MM.1S (cell line): Measurements from ENCODE around the gene DENND1A.
A peak's percentile ranks its signal among the peaks of the same experiment; 100 is the strongest.

ENCODE experiments used
- DNase-seq: peaks from one replicate; pipeline ENCODE4 v3.0.0-alpha.2; 2015
- H2AFZ ChIP-seq: fragments of 300-600 bp; sonication (generic); 2 replicates; pipeline ENCODE4 v1.6.0; 2016; ENCODE audit warnings: antibody characterized with exemption, low read length
- H3F3A ChIP-seq: fragments of 300-600 bp; sonication (generic); 2 replicates; pipeline ENCODE4 v1.6.1; 2016; ENCODE audit warnings: mild to moderate bottlenecking, antibody characterized with exemption, low read length, moderate library complexity, mixed read lengths; ENCODE audit not compliant: insufficient read depth
- H3K27ac ChIP-seq: fragments of 300-600 bp; sonication (generic); 2 replicates; pipeline ENCODE4 v1.5.1; 2016; ENCODE audit warnings: mild to moderate bottlenecking, low read length
- H3K27me3 ChIP-seq: fragments of 300-600 bp; sonication (generic); replicated peaks from 2 replicates; pipeline ENCODE4 v1.6.0; 2016; ENCODE audit warnings: low read length; ENCODE audit not compliant: insufficient read depth
- H3K36me3 ChIP-seq: fragments of 300-600 bp; sonication (generic); replicated peaks from 2 replicates; pipeline ENCODE4 v1.6.1; 2016; ENCODE audit warnings: mild to moderate bottlenecking, low read length, mixed read lengths; ENCODE audit not compliant: insufficient read depth
- H3K4me1 ChIP-seq: fragments of 300-600 bp; sonication (generic); 2 replicates; pipeline ENCODE4 v1.6.1; 2016; ENCODE audit warnings: low read length, mixed read lengths
- H3K4me2 ChIP-seq: fragments of 300-600 bp; sonication (generic); 2 replicates; pipeline ENCODE4 v1.6.0; 2016; ENCODE audit warnings: low read depth, low read length
- H3K4me3 ChIP-seq: fragments of 300-600 bp; sonication (generic); 2 replicates; pipeline ENCODE4 v1.5.1; 2016; ENCODE audit warnings: low read length, mixed read lengths
- H3K79me2 ChIP-seq: fragments of 300-600 bp; sonication (generic); 2 replicates; pipeline ENCODE4 v1.6.1; 2016; ENCODE audit warnings: mixed run types, low read length, mixed read lengths
- H3K9ac ChIP-seq: fragments of 300-600 bp; sonication (generic); 2 replicates; pipeline ENCODE4 v1.6.1; 2016; ENCODE audit warnings: low read length, mixed read lengths
- H3K9me2 ChIP-seq: fragments of 300-600 bp; sonication (generic); replicated peaks from 2 replicates; pipeline ENCODE4 v1.6.1; 2016; ENCODE audit warnings: mild to moderate bottlenecking, low read length, mixed read lengths; ENCODE audit not compliant: insufficient read depth
- H3K9me3 ChIP-seq: fragments of 300-600 bp; sonication (generic); replicated peaks from 2 replicates; pipeline ENCODE4 v1.6.1; 2016; ENCODE audit warnings: mild to moderate bottlenecking, low read length, mixed read lengths; ENCODE audit not compliant: insufficient read depth
- H4K20me1 ChIP-seq: fragments of 300-600 bp; sonication (generic); 2 replicates; pipeline ENCODE4 v1.6.1; 2016; ENCODE audit warnings: mild to moderate bottlenecking, low read length, moderate library complexity, mixed read lengths; ENCODE audit not compliant: insufficient read depth
- EZH2 ChIP-seq: fragments of 300-600 bp; sonication (generic); optimal IDR thresholded peaks from 2 replicates; pipeline ENCODE3; 2017; ENCODE audit warnings: low read depth, mild to moderate bottlenecking, antibody characterized with exemption, low read length, mixed read lengths
- EZH2phosphoT487 ChIP-seq: fragments of 300-600 bp; sonication (generic); IDR thresholded peaks from 2 replicates; pipeline ENCODE4 v1.6.1; 2018; ENCODE audit warnings: antibody characterized with exemption, low read length
- TF ChIP-seq, protein P1 (sequence below): fragments of 300-600 bp; sonication (generic); IDR thresholded peaks from 2 replicates; pipeline ENCODE4 v1.5.1; 2016; ENCODE audit warnings: antibody characterized with exemption, low read length, mixed read lengths

DENND1A gene

GRCh38 chr9:123685489-123686083 is 244.3 kb downstream of the DENND1A start:
- H3K27me3 ChIP-seq, result no peaks in the 10 kb centered on the region
- H3K4me2 ChIP-seq, result no peak overlapping the region
- no peaks in the 10 kb centered on the region for H3K9me2 ChIP-seq
- no peaks in the 10 kb centered on the region for H3K36me3 ChIP-seq
- TF ChIP-seq, protein P1, sequence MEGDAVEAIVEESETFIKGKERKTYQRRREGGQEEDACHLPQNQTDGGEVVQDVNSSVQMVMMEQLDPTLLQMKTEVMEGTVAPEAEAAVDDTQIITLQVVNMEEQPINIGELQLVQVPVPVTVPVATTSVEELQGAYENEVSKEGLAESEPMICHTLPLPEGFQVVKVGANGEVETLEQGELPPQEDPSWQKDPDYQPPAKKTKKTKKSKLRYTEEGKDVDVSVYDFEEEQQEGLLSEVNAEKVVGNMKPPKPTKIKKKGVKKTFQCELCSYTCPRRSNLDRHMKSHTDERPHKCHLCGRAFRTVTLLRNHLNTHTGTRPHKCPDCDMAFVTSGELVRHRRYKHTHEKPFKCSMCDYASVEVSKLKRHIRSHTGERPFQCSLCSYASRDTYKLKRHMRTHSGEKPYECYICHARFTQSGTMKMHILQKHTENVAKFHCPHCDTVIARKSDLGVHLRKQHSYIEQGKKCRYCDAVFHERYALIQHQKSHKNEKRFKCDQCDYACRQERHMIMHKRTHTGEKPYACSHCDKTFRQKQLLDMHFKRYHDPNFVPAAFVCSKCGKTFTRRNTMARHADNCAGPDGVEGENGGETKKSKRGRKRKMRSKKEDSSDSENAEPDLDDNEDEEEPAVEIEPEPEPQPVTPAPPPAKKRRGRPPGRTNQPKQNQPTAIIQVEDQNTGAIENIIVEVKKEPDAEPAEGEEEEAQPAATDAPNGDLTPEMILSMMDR, result no peak
- TF ChIP-seq EZH2phosphoT487, result no peak
- TF ChIP-seq EZH2, result no peak
- peaks cover 45% of the 10 kb centered on the region for H3K4me1 ChIP-seq
- H3F3A ChIP-seq, result peaks cover 19% of the 10 kb centered on the region
- no peak for DNase-seq
- H2AFZ ChIP-seq, result no peak overlapping the region
- H3K9me3 ChIP-seq, result no peaks in the 10 kb centered on the region
- H4K20me1 ChIP-seq, result no peaks in the 10 kb centered on the region
- no peak overlapping the region for H3K9ac ChIP-seq
- H3K27ac ChIP-seq, result no peak overlapping the region
- no peak overlapping the region for H3K4me3 ChIP-seq
- H3K79me2 ChIP-seq, result peaks cover 4% of the 10 kb centered on the region; the same call in 1 of the 2 replicates

- H3K9ac ChIP-seq, result no peak overlapping the region
- DNase-seq, result peak; percentile 38
- H4K20me1 ChIP-seq, result no peaks in the 10 kb centered on the region
- H3K4me3 ChIP-seq, result no peak overlapping the region
- peaks cover 4% of the 10 kb centered on the region; the same call in 1 of the 2 replicates for H3K79me2 ChIP-seq
- peaks cover 23% of the 10 kb centered on the region for H3F3A ChIP-seq
- peaks cover 55% of the 10 kb centered on the region for H3K4me1 ChIP-seq
- peak overlapping the region; percentile 17; the same call in 1 of the 2 replicates for H3K27ac ChIP-seq
- no peak for TF ChIP-seq EZH2phosphoT487
- TF ChIP-seq EZH2, result no peak
- TF ChIP-seq, protein P1, result no peak
- no peaks in the 10 kb centered on the region for H3K27me3 ChIP-seq
- H3K9me2 ChIP-seq, result no peaks in the 10 kb centered on the region
- no peak overlapping the region for H2AFZ ChIP-seq
- H3K9me3 ChIP-seq, result no peaks in the 10 kb centered on the region
- H3K4me2 ChIP-seq, result no peak overlapping the region
- no peaks in the 10 kb centered on the region for H3K36me3 ChIP-seq
Observed at GRCh38 chr9:123684393-123685149, 245.4 kb downstream of the DENND1A start.

DNA sequence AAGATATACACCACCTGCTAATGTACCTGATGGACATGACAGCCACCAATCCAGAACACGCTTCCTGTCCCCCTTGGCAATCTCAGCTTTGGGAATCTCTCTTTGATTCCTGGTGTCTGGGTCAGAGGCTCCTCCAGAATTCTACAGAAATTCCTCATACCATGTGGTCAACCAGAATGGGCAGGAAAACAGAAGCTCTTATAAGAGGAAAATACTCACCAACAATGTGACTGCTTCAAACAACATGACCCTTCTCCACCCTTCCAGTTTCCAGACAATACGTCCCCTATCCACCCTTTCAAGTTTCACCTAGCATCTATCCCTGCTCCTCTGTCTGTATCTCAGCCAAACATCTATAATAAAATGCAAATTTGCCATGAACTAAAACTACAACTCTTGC is 247.2 kb downstream of the DENND1A start:
- no peak for TF ChIP-seq EZH2
- TF ChIP-seq EZH2phosphoT487, result no peak
- TF ChIP-seq, protein P1, result no peak

More for the DNA sequence above, 247.2 kb downstream of the DENND1A start:
- H3K27me3 ChIP-seq, result no peaks in the 10 kb centered on the region
- H3K27ac ChIP-seq, result no peak overlapping the region
- H3K9me2 ChIP-seq, result no peaks in the 10 kb centered on the region
- no peak overlapping the region for H3K4me2 ChIP-seq
- peaks cover 28% of the 10 kb centered on the region for H3F3A ChIP-seq
- H3K9me3 ChIP-seq, result no peaks in the 10 kb centered on the region
- H3K4me3 ChIP-seq, result no peak overlapping the region
- peaks cover 12% of the 10 kb centered on the region for H3K79me2 ChIP-seq
- H3K36me3 ChIP-seq, result no peaks in the 10 kb centered on the region
- H3K4me1 ChIP-seq, result peaks cover 59% of the 10 kb centered on the region
- no peak overlapping the region for H2AFZ ChIP-seq
- DNase-seq, result no peak
- H4K20me1 ChIP-seq, result no peaks in the 10 kb centered on the region
- no peak overlapping the region for H3K9ac ChIP-seq
